HG03039 (cell line): ENCODE results near the gene RABGAP1L.
"Not testable (repeated sequence)": the region's sequence is repeated elsewhere in the genome, so short reads cannot be mapped to it uniquely, and the experiment has no call there.

Experiments
- ATAC-seq: cut with Tn5 transposase; IDR thresholded peaks from one replicate; pipeline ENCODE4 v1.9.1; 2021; ENCODE audit warnings: mild to moderate bottlenecking, moderate library complexity; ENCODE audit not compliant: unreplicated experiment

RABGAP1L gene

DNA sequence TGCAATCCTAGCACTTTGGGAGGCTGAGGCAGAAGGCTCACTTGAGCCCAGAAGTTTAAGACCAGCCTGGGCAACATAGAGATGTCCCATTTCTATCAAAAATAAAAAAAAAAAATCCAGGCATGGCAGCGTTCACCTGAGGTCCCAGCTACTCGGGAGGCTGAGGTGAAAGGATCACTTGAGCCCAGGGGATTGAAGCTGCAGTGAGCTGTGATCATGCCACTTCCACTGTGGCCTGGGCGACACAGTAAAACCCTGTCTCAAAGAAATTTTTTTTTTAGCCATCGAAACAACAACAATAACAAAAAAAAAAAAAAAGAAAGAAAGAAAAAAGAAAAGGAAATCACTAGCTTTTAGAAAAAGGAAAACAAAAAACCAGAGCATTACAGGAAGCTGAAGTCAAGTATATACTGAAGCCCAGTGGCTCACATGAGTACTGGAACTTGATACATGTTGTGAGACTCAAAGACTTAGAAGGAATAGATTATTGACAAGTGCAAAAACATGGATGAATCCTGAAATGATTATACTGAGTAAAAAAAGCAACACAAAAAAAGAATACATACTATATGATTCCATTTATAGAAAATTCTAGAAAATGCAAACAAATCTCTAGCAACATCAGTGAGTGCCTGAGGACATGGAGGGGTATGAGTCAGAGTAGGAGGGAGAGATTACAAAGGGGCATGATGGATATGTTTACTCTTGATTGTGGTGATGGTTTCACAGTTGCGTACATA, 6.1 kb upstream of the RABGAP1L start:
- ATAC-seq = no peak

- no peak for ATAC-seq
Measured at GRCh38 chr1:174153825-174154107, 5.6 kb upstream of the RABGAP1L start.

DNA sequence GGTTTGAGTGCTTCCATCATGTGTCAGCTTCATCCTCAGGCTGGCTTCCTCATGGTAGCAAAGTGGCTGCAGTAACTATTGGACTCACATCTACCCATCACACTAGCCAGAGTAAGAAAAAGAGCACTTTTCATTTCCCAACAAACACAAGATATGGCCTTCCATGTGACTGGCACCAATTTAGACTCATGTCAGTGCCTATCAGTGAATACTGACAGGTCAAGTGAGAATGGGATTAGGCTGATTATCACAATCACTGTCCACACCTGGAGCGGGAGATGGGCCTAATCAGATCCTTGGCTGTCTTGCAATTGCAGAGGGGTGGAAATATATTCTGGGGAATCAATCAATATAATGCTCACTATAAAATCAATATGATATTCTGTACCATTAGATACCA, 2.9 kb upstream of the RABGAP1L start:
- ATAC-seq = no peak

GRCh38 chr1:174157157-174157806, 2.0 kb upstream of the RABGAP1L start:
- ATAC-seq = peak; percentile 26

- ATAC-seq = no peak
Measured at GRCh38 chr1:174158767-174159251, 511 bp upstream of the RABGAP1L start.

- peak; percentile 13 for ATAC-seq
Measured at GRCh38 chr1:174160109-174160473, 771 bp downstream of the RABGAP1L start.

DNA sequence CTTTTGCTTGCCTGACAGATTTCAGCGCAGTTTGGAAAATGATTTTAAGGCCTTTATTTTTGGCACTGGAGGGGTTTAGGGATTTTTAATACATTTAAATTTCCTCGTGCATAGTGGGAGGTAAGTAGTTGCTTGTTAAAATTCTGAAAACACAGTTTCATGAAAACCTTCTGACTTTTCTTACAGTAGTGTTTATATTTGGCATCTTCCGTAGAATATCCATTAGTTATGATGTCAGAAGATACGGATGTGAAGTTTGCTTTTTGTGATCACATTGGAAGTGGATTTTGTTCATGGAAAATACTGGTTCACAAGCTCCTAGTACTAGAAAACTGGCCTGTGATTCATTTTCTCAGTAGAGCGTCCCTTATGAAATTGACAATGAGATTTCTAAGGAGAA, 1.3 kb downstream of the RABGAP1L start:
- ATAC-seq = no peak

GRCh38 chr1:174161813-174162212, 2.5 kb downstream of the RABGAP1L start:
- ATAC-seq = no peak

GRCh38 chr1:174164826-174165225, 5.5 kb downstream of the RABGAP1L start:
- ATAC-seq = no peak

- no peak for ATAC-seq
Measured at GRCh38 chr1:174165471-174166137, 6.3 kb downstream of the RABGAP1L start.

GRCh38 chr1:174166530-174167264, 7.4 kb downstream of the RABGAP1L start:
- no peak for ATAC-seq

- ATAC-seq = peak; percentile 32
Measured at GRCh38 chr1:174167265-174167803, 8.0 kb downstream of the RABGAP1L start.

- no peak for ATAC-seq
Measured at GRCh38 chr1:174169342-174169741, 10.0 kb downstream of the RABGAP1L start.

- no peak for ATAC-seq
Measured at GRCh38 chr1:174171073-174171472, 11.8 kb downstream of the RABGAP1L start.

- ATAC-seq = no peak
Measured at GRCh38 chr1:174174461-174175329, 15.4 kb downstream of the RABGAP1L start.

GRCh38 chr1:174178459-174178858, 19.1 kb downstream of the RABGAP1L start:
- ATAC-seq = not testable (repeated sequence)

- ATAC-seq = no peak
Measured at GRCh38 chr1:174189428-174190062, 30.2 kb downstream of the RABGAP1L start.

GRCh38 chr1:174190691-174191199, 31.4 kb downstream of the RABGAP1L start:
- ATAC-seq = no peak

DNA sequence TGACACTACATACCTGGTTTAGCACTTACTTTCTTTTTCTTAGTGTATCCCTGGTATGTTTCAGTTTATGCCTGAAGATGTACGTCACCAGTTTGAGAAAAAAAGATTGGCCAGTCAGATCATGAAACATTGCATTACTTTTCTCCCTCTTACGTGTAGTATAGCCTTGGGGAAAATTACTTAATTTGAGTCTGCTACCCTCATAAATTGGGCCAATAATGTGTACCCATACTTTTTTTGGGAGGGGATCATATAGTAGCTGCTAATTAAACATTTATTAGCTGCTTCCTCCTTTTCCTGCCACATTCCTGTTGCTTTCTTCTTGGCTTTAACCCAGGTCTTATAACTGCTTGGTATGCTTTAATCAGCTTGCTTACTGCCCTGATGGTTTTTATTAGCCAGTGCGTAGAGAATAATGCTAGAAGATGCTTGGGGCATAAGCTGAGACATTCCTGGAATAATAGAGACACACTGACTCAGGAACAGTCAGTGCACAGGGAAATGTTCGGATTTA, 32.1 kb downstream of the RABGAP1L start:
- ATAC-seq = no peak
